GM18526 (cell line): ENCODE results near the gene DOCK3.

Experiments used
- POLR2A ChIP-seq: IDR thresholded peaks from 3 replicates; pipeline ENCODE4 v1.6.1; 2011; ENCODE audit not compliant: insufficient read length; ENCODE audit errors: extremely low read depth

Gene DOCK3

GRCh38 chr3:50982540-50983325, 308.0 kb downstream of the DOCK3 start:
- no peak for TF ChIP-seq POLR2A

GRCh38 chr3:50983887-50984286, 309.2 kb downstream of the DOCK3 start:
- TF ChIP-seq POLR2A: no peak

- no peak for TF ChIP-seq POLR2A
These were observed 311.2 kb downstream of the DOCK3 start for GRCh38 chr3:50985893-50986292.

GRCh38 chr3:50986726-50987125, 312.0 kb downstream of the DOCK3 start:
- TF ChIP-seq POLR2A: no peak

- no peak for TF ChIP-seq POLR2A
These were observed 319.8 kb downstream of the DOCK3 start for GRCh38 chr3:50994537-50994936.

DNA sequence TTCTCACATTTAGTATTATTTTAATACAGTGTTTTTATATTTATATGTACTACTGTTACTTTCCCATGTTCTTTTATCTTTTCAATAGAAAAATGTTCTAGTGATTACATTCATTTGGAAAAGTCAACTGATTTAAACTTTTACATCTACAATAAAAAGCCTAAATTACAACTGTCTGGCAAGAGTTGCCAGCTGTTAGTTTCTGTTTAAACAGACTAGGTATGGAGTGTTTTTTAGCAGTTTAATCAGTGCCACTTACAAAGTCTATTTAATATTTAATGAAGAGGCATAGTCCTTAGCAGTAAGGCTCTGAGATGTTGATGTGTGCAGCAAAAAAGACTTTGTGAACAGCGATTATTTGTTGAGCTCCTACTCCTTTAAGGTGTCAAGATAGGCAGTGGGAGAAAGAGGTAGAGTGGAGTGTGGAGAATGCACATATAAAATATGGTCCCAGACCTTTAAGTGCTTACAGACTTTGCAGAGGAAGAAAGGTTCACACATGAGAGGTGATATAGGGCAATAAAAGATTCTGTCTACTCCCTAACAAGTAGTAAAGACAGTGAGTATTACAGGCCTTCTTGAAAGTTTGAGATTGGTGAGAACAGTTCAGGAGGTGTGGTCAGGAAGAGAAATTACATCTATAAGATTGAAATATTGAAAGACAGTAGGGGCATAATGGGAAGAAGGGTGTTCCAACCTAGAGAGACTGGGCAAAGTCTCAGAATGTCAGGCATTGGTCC, 320.5 kb downstream of the DOCK3 start:
- no peak for TF ChIP-seq POLR2A

GRCh38 chr3:51002495-51002894, 327.8 kb downstream of the DOCK3 start:
- TF ChIP-seq POLR2A: no peak

DNA sequence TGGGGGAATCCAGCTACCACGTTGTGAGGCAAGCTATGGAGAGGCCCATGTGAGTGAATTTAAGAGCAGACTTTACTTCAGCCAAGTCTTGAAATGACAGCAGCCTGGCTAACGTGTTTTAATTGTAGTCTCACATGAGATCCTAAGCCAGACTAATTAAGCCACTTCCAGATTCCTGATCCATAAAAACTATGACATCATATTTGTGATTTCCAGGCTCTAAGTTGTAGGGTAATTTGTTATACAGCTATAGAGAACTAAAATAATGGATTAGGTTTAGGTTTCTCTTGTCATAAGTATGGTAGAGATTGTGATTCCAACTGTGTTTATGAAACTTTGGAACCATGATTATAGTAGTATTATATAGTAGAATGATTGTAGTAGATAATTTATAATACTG, 329.5 kb downstream of the DOCK3 start:
- TF ChIP-seq POLR2A: no peak

GRCh38 chr3:51024121-51024520, 349.4 kb downstream of the DOCK3 start:
- TF ChIP-seq POLR2A: no peak

DNA sequence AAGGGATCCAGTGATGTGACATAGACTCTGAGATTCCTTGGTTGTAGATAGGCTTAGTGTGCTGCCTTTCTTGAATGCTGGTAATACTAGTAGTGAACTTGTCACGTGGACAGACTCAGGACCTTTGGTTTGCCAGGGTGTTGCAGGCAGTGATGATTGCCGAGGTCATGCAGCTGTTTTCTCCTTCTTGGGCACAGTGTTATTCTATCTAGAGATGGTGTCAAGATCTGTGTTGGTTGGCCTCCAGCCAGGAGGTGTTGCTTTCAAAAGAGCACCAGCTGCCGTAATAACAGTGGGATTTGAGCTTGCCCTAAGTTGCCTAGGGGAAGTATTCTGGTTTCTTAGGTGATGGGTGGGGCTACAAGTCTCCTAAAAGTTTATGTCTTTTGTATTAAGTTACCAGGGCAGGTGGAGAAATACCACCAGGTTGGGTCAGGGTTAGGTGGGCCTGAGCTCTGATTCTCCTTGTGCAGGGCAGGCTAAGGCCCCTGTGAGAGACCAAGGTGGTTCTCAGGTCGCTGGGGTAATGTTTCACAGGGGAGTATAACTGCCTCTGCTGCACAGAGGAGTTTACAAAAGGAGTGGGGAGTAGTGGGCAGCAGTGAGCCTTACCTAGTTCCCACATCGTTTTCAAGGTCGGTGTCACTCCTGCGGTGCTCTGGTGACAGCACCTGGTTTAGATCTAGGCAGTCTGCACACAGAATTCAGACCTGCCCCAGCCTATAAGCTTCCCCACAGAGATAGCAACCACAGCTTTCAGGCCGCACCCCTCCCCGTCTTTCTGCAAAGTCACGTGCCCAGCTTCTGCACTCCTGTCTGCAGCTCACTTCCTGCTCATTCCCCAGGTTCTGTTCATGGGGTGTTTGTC, 350.3 kb downstream of the DOCK3 start:
- TF ChIP-seq POLR2A: no peak

DNA sequence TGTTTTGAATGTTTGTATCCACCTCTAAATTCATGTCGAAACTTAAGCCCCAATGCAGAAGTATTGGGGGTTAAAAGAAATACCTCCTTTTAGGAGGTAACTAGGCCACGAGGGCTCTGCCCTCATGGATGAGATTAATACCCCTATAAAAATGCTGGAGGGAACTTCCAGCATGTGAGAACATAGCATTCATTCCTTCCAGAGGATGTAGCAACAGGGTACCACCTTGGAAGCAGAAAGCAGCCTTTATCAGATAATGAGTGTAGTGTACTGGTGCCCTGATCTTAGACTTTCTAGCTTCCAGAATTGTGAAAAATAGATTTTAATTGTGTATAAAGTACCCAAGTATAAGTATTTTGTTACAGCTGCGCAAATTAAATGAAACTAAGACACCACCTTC, 356.9 kb downstream of the DOCK3 start:
- no peak for TF ChIP-seq POLR2A

DNA sequence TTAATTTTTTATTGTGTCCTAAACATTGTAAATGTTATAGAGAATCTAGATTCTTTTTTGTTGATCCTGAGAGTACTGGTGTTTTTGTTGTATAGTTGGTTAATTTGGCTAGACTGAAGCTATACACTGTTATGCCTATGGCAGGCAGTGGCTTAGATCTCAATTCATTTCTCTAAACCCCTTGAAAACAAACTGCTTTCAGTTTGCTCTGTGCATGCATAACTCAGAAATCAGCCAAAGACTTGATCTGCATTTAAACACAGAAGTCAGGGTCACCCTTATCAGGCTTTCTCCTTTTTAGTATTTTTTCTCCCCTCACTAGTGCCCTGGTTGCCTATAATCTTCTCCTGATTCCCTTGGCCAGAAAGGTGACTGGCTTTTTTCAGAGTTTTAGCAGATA, 360.9 kb downstream of the DOCK3 start:
- no peak for TF ChIP-seq POLR2A

- TF ChIP-seq POLR2A: no peak
These were observed 370.3 kb downstream of the DOCK3 start for GRCh38 chr3:51044982-51045381.

- no peak for TF ChIP-seq POLR2A
These were observed 377.8 kb downstream of the DOCK3 start for GRCh38 chr3:51052562-51052961.

DNA sequence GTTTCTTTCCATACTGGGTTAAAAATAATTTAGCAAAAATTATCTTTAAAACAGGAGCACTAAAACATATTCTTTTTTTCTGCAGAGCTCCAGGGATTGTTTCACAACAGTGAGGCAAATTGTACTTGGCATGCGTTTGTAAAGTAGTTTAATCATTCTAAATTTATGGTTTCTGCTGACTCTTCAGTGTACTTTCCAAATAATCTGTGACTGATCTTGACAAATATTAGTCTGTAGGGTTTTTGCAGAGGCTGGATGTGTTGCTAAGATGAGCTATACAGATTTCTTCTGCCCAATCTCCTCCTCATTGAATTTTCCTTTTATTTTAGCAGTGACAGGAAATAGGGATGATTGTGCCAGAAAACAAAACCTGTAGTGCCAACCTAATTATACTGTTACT, 382.4 kb downstream of the DOCK3 start:
- no peak for TF ChIP-seq POLR2A

DNA sequence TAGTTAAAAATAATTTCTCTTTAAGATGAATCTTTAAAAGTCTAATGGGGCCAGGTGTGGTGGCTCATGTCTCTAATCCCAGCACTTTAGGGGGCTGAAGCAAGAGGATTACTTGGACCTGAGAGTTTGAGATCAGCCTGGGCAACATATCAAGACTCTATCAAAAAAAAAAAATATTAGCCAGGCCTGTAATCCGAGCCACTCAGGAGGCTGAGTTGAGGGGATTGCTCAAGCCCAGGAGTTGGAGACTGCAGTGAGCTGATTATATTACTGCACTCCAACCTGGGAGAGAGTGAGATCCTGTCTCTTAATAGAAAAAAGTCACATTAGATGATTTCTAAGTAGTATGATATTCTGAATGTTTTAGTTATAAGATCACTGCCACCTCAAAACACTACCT, 388.3 kb downstream of the DOCK3 start:
- TF ChIP-seq POLR2A: no peak
